ENCODE data around the gene ADCY5.

GRCh38 chr3:123453675-123454074, 4.8 kb upstream of the ADCY5 start:
- TF ChIP-seq POLR2A (IDR thresholded peaks at IDR 0.05; ENCODE audit: low read depth, low read length) (no peak), POLR2AphosphoS5 (IDR thresholded peaks at IDR 0.05; ENCODE audit: low read depth, low read length) (no peak), TAF1 (IDR thresholded peaks at IDR 0.05; ENCODE audit: borderline replicate concordance, low read depth, low read length) (no peak)

Measured in GM12892 (cell line).